HepG2 (cell line): ENCODE data around the gene TACC2. TPM values are rescaled to one million over a fixed set of nuclear protein-coding genes. Genes with fewer than 3 reads are reported as not detected.

Source experiments
- ATAC-seq: fragments of 200-7000 bp; cut with Tn5 transposase; 3 replicates; pipeline ENCODE4 v1.9.1; 2020; ENCODE audit warnings: mild to moderate bottlenecking, moderate library complexity
- BruUV-seq: library from RNA; stranded (reverse); fragments of 400-500 nt; replicated peaks from 2 replicates; lab custom pipeline; 2021; lab: Mats Ljungman, UMichigan
- CTCF ChIA-PET: fragments of 300-600 bp; formaldehyde crosslinking; extraction: SDS; loops from one replicate; lab custom pipeline; 2021; ENCODE audit warnings: low total read pairs, inconsistent platforms, low intra/inter-chr PET ratio; lab: Yijun Ruan, JAX
- POLR2A ChIA-PET: fragments of 350-600 bp; sonication (Branson Sonifier 250); formaldehyde crosslinking; loops from one replicate; lab custom pipeline; 2020; ENCODE audit warnings: antibody characterized with exemption, inconsistent platforms; lab: Yijun Ruan, JAX
- DNase-seq: peaks from one replicate; pipeline ENCODE4 v3.0.0-alpha.2; 2015; ENCODE audit warnings: low spot score
- FAIRE-seq: peaks from 3 replicates; lab custom pipeline; 2011; peaks lifted over from hg19 to GRCh38; lab: Jason Lieb, UNC
- H2AFZ ChIP-seq: one replicate; pipeline ENCODE4 v1.6.1; 2011; ENCODE audit warnings: low read length, inconsistent platforms
- H3K27ac ChIP-seq: fragments of 300-600 bp; 3 replicates; pipeline ENCODE4 v1.8.0; 2011; ENCODE audit warnings: mixed run types, mild to moderate bottlenecking, mixed read lengths, low read length, inconsistent platforms; ENCODE audit not compliant: insufficient read depth; ENCODE audit errors: extremely low read length
- H3K27me3 ChIP-seq, 2 experiments: fragments of 200-600 bp in 1 of 2; 2 replicates in 1 of 2; 3 replicates in 1 of 2; pipeline versions ENCODE4 v1.6.0 to v1.8.0; 2011; ENCODE audit warnings: low read length in 2 of 2, mild to moderate bottlenecking in 2 of 2, moderate library complexity in 2 of 2, inconsistent platforms in 1 of 2; ENCODE audit not compliant: insufficient read depth in 2 of 2, control insufficient read depth in 1 of 2
- H3K36me3 ChIP-seq, 2 experiments: fragments of 200-600 bp in 1 of 2; replicated peaks in 1 of 2; 2 replicates in 1 of 2; 3 replicates in 1 of 2; pipeline versions ENCODE4 v1.5.1 to v1.8.0; 2011; ENCODE audit warnings: low read length in 2 of 2, inconsistent platforms in 1 of 2; ENCODE audit not compliant: insufficient read depth in 2 of 2, control insufficient read depth in 1 of 2
- H3K4me1 ChIP-seq: 2 replicates; pipeline ENCODE4 v1.5.1; 2012; ENCODE audit warnings: low read length, inconsistent platforms; ENCODE audit not compliant: insufficient read depth
- H3K4me2 ChIP-seq: 2 replicates; pipeline ENCODE4 v1.6.0; 2011; ENCODE audit warnings: low read depth, low read length, inconsistent platforms
- H3K4me3 ChIP-seq, 3 experiments: fragments of 200-600 bp in 1 of 3; sonication (generic), shearing (Covaris generic) in 1 of 3; replicated peaks in 1 of 3; 2 replicates each; pipeline ENCODE4 v1.5.1; 2011 to 2016; ENCODE audit warnings: low read length in 3 of 3, inconsistent platforms in 2 of 3, low read depth in 2 of 3, mild to moderate bottlenecking in 2 of 3, control low read depth in 1 of 3, mixed read lengths in 1 of 3; ENCODE audit not compliant: insufficient read depth in 1 of 3
- H3K79me2 ChIP-seq: one replicate; pipeline ENCODE4 v1.6.1; 2011; ENCODE audit warnings: low read length, inconsistent platforms; ENCODE audit not compliant: insufficient read depth
- H3K9ac ChIP-seq: 2 replicates; pipeline ENCODE4 v1.6.0; 2011; ENCODE audit warnings: mild to moderate bottlenecking, low read depth, low read length, inconsistent platforms; ENCODE audit not compliant: insufficient read depth
- H3K9me3 ChIP-seq: 2 replicates; pipeline ENCODE4 v1.5.1; 2012; ENCODE audit warnings: mild to moderate bottlenecking, low read length
- H4K20me1 ChIP-seq: 2 replicates; pipeline ENCODE4 v1.6.0; 2011; ENCODE audit warnings: inconsistent platforms, mild to moderate bottlenecking, low read length, moderate library complexity; ENCODE audit not compliant: insufficient read depth
- CEBPB ChIP-seq: IDR thresholded peaks from 2 replicates; pipeline ENCODE4 v1.6.1; 2011; ENCODE audit warnings: low read depth, low read length, improper control_type of control experiment, borderline replicate concordance
- CEBPG ChIP-seq: IDR thresholded peaks from 2 replicates; pipeline ENCODE4 v1.6.1; 2016
- CREB1 ChIP-seq, 2 experiments: fragments of 450-650 bp in 1 of 2; IDR thresholded peaks; 2 replicates each; pipeline ENCODE4 v1.6.1; 2016 to 2017; ENCODE audit warnings: control low read depth in 1 of 2, mild to moderate bottlenecking in 1 of 2, missing compliant biosample characterization in 1 of 2, missing genetic modification characterization in 1 of 2
- JUND ChIP-seq: sonication (generic); formaldehyde crosslinking; IDR thresholded peaks from 2 replicates; pipeline ENCODE4 v1.8.0; 2022; ENCODE audit warnings: mild to moderate bottlenecking, missing genetic modification reagents
- MBD4 ChIP-seq: IDR thresholded peaks from 2 replicates; pipeline ENCODE4 v1.6.1; 2012; ENCODE audit warnings: low read length, inconsistent platforms, borderline replicate concordance
- MTF2 ChIP-seq: sonication (generic); formaldehyde crosslinking; IDR thresholded peaks from 2 replicates; pipeline ENCODE4 v1.5.0; 2020; ENCODE audit warnings: missing genetic modification reagents, borderline replicate concordance
- RFX5 ChIP-seq: IDR thresholded peaks from 2 replicates; pipeline ENCODE4 v1.6.1; 2011; ENCODE audit warnings: low read depth, low read length, improper control_type of control experiment
- SNAPC2 ChIP-seq: sonication (generic); formaldehyde crosslinking; IDR thresholded peaks from 2 replicates; pipeline ENCODE4 v1.8.1; 2022; ENCODE audit warnings: mild to moderate bottlenecking, missing genetic modification reagents
- WIZ ChIP-seq: sonication (generic); formaldehyde crosslinking; IDR thresholded peaks from 2 replicates; pipeline ENCODE4 v1.5.1; 2020; ENCODE audit warnings: mild to moderate bottlenecking, missing genetic modification reagents
- ZBTB21 ChIP-seq: sonication (generic); formaldehyde crosslinking; IDR thresholded peaks from 2 replicates; pipeline ENCODE4 v1.4.0; 2020; ENCODE audit warnings: missing genetic modification reagents
- ZNF572 ChIP-seq: sonication (generic); formaldehyde crosslinking; IDR thresholded peaks from 2 replicates; pipeline ENCODE4 v1.5.1; 2020; ENCODE audit warnings: mild to moderate bottlenecking, missing genetic modification reagents
- ZNF615 ChIP-seq: sonication (generic); formaldehyde crosslinking; IDR thresholded peaks from 2 replicates; pipeline ENCODE4 v1.5.0; 2020; ENCODE audit warnings: mild to moderate bottlenecking, missing genetic modification reagents, borderline replicate concordance
- ZNF746 ChIP-seq: sonication (generic); formaldehyde crosslinking; IDR thresholded peaks from 2 replicates; pipeline ENCODE4 v1.8.0; 2022; ENCODE audit warnings: mild to moderate bottlenecking, missing genetic modification reagents
- WGBS: methylation state at CpG from one replicate; pipeline ENCODE4 v1.1.6; 2017; ENCODE audit warnings: low lambda C conversion rate; 5-methylcytosine and 5-hydroxymethylcytosine counted together
- in situ Hi-C: cut with HindIII; loops from 2 replicates; pipeline ENCODE4 v1.10.0; 2017; ENCODE audit warnings: low pct_unique_long_range_greater_than_20kb; ENCODE audit not compliant: extremely low pct_ligation_motif_present
- intact Hi-C: fragments of 100-400 bp; cut with micrococcal nuclease; formaldehyde crosslinking; loops from one replicate; pipeline ENCODE4 v1.10.0; 2022; ENCODE audit not compliant: unreplicated experiment
- polyA plus RNA-seq, 8 experiments: library from polyadenylated mRNA; depleted of rRNA in 3 of 8; stranded (reverse) in 7 of 8; unstranded in 1 of 8; fragments of >200 nt; fragmentation: Illumina TruSeq in 4 of 8; extraction: Trizol in 4 of 8; gene quantifications; 2 replicates each; pipeline versions ENCODE4 v1.2.1 to v1.2.3, GENCODE V29; 2011 to 2016; ENCODE audit warnings: low read depth in 4 of 8, missing spikeins in 1 of 8, mixed read lengths in 1 of 8; ENCODE audit not compliant: insufficient read depth in 1 of 8
- total RNA-seq, 5 experiments: library from RNA; depleted of rRNA; stranded (reverse); fragments of >200 nt; fragmentation: Illumina TruSeq; extraction: Trizol; gene quantifications; 2 replicates each; pipeline ENCODE4 v1.2.3, GENCODE V29; 2016; ENCODE audit warnings: low read depth in 1 of 5
- TF ChIP-seq, protein P1 (sequence below): sonication (generic); formaldehyde crosslinking; IDR thresholded peaks from 2 replicates; pipeline ENCODE4 v1.4.0; 2020; ENCODE audit warnings: missing genetic modification reagents, low read depth, mild to moderate bottlenecking, borderline replicate concordance
- TF ChIP-seq, protein P2 (sequence below): IDR thresholded peaks from 2 replicates; pipeline ENCODE4 v1.6.1; 2016; ENCODE audit warnings: mild to moderate bottlenecking, missing biosample characterization, missing genetic modification reagents

Gene TACC2
- total and polyA plus RNA-seq, 2 of the 13 experiments (the other 11 are each of a cell fraction or from before 2014, with no cell fraction given) = 11.8 to 16.0 TPM

DNA sequence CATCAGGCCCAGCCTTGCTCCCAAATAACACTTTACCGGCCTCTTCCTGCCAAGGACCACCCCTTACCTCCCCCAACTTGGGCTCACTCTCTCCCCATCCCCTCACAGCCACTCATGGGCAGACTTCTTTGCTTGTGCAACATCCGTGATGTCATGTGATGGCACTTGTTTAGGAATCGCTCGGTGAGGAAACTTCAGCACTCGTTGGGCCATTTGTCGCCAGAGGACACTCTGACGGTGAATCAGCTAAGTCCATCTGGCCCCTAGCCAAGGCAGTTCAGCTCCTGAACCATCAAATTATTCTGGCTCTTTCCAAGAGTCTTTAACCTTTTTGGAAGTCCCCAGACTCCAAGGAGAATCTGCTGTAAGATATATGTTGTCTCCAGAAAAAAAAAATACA, 301.4 kb downstream of the TACC2 start:
- no peaks in the 10 kb centered on the region for H3K36me3 ChIP-seq
- DNase-seq (peak; percentile 41), FAIRE-seq (no peak), ATAC-seq (no peak)
- no peaks in the 10 kb centered on the region for H4K20me1 ChIP-seq
- H3K9me3 ChIP-seq = no peaks in the 10 kb centered on the region
- in situ Hi-C loops (loop anchor here (10.0 kb wide), 1 partner anchor 414 kb away; no protein-coding TSS in a partner anchor), intact Hi-C loops (no loop called here)
- no TSS peak for BruUV-seq
- peaks cover 27% of the 10 kb centered on the region for H3K4me1 ChIP-seq
- H3K4me2 ChIP-seq = peak overlapping the region; percentile 16; the same call in 1 of the 2 replicates
- H3K9ac ChIP-seq = no peak overlapping the region
- 2% methylated on average over 6 of the region's 7 CpGs for WGBS
- H3K4me3 ChIP-seq = no peak overlapping the region; a peak in 1 of 6 replicates
- POLR2A ChIA-PET = no interaction called here
- TF ChIP-seq RFX5 (no peak), ZNF746 (no peak), WIZ (CRISPR knock-in tag) (no peak), CEBPG (CRISPR knock-in tag) (0 out of 2 replicates have a peak, but pooled peaks have one; percentile 17), MTF2 (no peak), SNAPC2 (CRISPR knock-in tag) (no peak), ZNF615 (no peak), JUND (CRISPR knock-in tag) (no peak), ZNF572 (CRISPR knock-in tag) (no peak), MBD4 (no peak), CREB1 (IDR thresholded peaks at IDR 0.05) (0 out of 2 replicates have a peak, but pooled peaks have one; percentile 17), CREB1 (CRISPR knock-in tag; IDR thresholded peaks at IDR 0.05) (no peak), ZBTB21 (CRISPR knock-in tag) (peak; percentile 62; the same call in 1 of the 2 replicates), CEBPB (peak; percentile 76; the same call in 1 of the 2 replicates)
- TF ChIP-seq, protein P1, sequence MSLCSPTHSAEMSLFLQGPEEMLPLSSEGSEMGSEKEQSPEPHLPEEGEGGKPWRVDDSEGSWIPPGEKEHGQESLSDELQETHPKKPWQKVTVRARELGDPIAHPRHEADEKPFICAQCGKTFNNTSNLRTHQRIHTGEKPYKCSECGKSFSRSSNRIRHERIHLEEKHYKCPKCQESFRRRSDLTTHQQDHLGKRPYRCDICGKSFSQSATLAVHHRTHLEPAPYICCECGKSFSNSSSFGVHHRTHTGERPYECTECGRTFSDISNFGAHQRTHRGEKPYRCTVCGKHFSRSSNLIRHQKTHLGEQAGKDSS (CRISPR knock-in tag) = no peak
- TF ChIP-seq, protein P2, sequence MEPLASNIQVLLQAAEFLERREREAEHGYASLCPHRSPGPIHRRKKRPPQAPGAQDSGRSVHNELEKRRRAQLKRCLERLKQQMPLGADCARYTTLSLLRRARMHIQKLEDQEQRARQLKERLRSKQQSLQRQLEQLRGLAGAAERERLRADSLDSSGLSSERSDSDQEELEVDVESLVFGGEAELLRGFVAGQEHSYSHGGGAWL (CRISPR knock-in tag) = no peak
- peaks cover 3 to 46% of the 10 kb centered on the region in 2 experiments; a peak in 4 of 5 replicates for H3K27me3 ChIP-seq
- H3K27ac ChIP-seq = no peak overlapping the region
- CTCF ChIA-PET = no interaction called here
- H2AFZ ChIP-seq = no peak overlapping the region
- H3K79me2 ChIP-seq = no peaks in the 10 kb centered on the region
